OCI-LY1 (cell line): ENCODE results near the gene CCND1.

ENCODE experiments used
- H2AFZ ChIP-seq: fragments of 200-600 bp; sonication (generic), shearing (Covaris generic); 2 replicates; pipeline ENCODE4 v1.6.0; 2014; ENCODE audit warnings: antibody characterized with exemption, mild to moderate bottlenecking, low read length
- H3F3A ChIP-seq: fragments of 200-600 bp; sonication (generic), shearing (Covaris generic); 2 replicates; pipeline ENCODE4 v1.6.0; 2014; ENCODE audit warnings: mild to moderate bottlenecking, antibody characterized with exemption, low read length, moderate library complexity; ENCODE audit not compliant: insufficient read depth
- H3K27ac ChIP-seq: fragments of 200-600 bp; sonication (generic); 2 replicates; pipeline ENCODE4 v1.5.1; 2014; ENCODE audit warnings: low read length, mixed run types, mild to moderate bottlenecking, low read depth; ENCODE audit not compliant: poor library complexity, severe bottlenecking
- H3K27me3 ChIP-seq: fragments of 200-600 bp; sonication (generic); 2 replicates; pipeline ENCODE4 v1.6.0; 2014; ENCODE audit warnings: antibody characterized with exemption, mild to moderate bottlenecking, low read length, moderate library complexity; ENCODE audit not compliant: insufficient read depth
- H3K36me3 ChIP-seq: fragments of 200-600 bp; sonication (generic); 2 replicates; pipeline ENCODE4 v1.6.1; 2014; ENCODE audit warnings: mild to moderate bottlenecking, antibody characterized with exemption, low read length, moderate library complexity, mixed read lengths; ENCODE audit not compliant: insufficient read depth
- H3K4me1 ChIP-seq: fragments of 200-600 bp; sonication (generic); 2 replicates; pipeline ENCODE4 v1.5.1; 2014; ENCODE audit warnings: mild to moderate bottlenecking, low read length, moderate library complexity; ENCODE audit not compliant: insufficient read depth, severe bottlenecking
- H3K4me2 ChIP-seq: fragments of 200-600 bp; sonication (generic), shearing (Covaris generic); 2 replicates; pipeline ENCODE4 v1.6.1; 2014; ENCODE audit warnings: low read length
- H3K4me3 ChIP-seq: fragments of 200-600 bp; sonication (generic); 2 replicates; pipeline ENCODE4 v1.5.1; 2014; ENCODE audit warnings: low read length, low read depth, mild to moderate bottlenecking, mixed read lengths; ENCODE audit not compliant: poor library complexity, severe bottlenecking
- H3K79me2 ChIP-seq: fragments of 200-600 bp; shearing (Covaris generic); 2 replicates; pipeline ENCODE4 v1.6.1; 2016; ENCODE audit warnings: mixed run types, low read length, mixed read lengths; ENCODE audit not compliant: insufficient read depth
- H3K9ac ChIP-seq: fragments of 200-600 bp; sonication (generic), shearing (Covaris generic); 2 replicates; pipeline ENCODE4 v1.6.1; 2014; ENCODE audit warnings: mild to moderate bottlenecking, low read length, mixed read lengths
- H3K9me2 ChIP-seq: fragments of 200-600 bp; sonication (generic), shearing (Covaris generic); 2 replicates; pipeline ENCODE4 v1.6.1; 2014; ENCODE audit warnings: low read depth, mild to moderate bottlenecking, low read length, mixed read lengths
- H3K9me3 ChIP-seq: fragments of 200-600 bp; shearing (Covaris generic); 2 replicates; pipeline ENCODE4 v1.6.1; 2014; ENCODE audit warnings: low read length, mixed read lengths
- H4K20me1 ChIP-seq: fragments of 200-600 bp; sonication (generic), shearing (Covaris generic); 2 replicates; pipeline ENCODE4 v1.6.0; 2016; ENCODE audit warnings: mild to moderate bottlenecking, low read length; ENCODE audit not compliant: insufficient read depth
- CTCF ChIP-seq: fragments of 200-600 bp; sonication (generic), shearing (Covaris generic); IDR thresholded peaks from 2 replicates; pipeline ENCODE4 v1.5.1; 2017; ENCODE audit warnings: mild to moderate bottlenecking, antibody characterized with exemption, low read length, moderate library complexity, mixed read lengths
- EZH2 ChIP-seq: fragments of 200-600 bp; sonication (generic), shearing (Covaris generic); IDR thresholded peaks from 2 replicates; pipeline ENCODE4 v1.8.0; 2017; ENCODE audit warnings: borderline replicate concordance, mixed run types, mild to moderate bottlenecking, antibody characterized with exemption, low read length, moderate library complexity, mixed read lengths

CCND1 gene

GRCh38 chr11:69664103-69664775 lies 23.3 kb downstream of the CCND1 start:
- Histone ChIP-seq H3K4me1 (no peaks in the 10 kb centered on the region), H3K79me2 (no peaks in the 10 kb centered on the region), H3K9ac (no peak overlapping the region), H3F3A (no peaks in the 10 kb centered on the region), H3K4me3 (no peak overlapping the region), H3K27ac (no peak overlapping the region), H2AFZ (no peak overlapping the region), H3K4me2 (no peak overlapping the region), H3K9me2 (no peaks in the 10 kb centered on the region), H3K36me3 (no peaks in the 10 kb centered on the region), H3K9me3 (no peaks in the 10 kb centered on the region), H4K20me1 (no peaks in the 10 kb centered on the region), H3K27me3 (no peaks in the 10 kb centered on the region)
- TF ChIP-seq CTCF = no peak
- no peak for TF ChIP-seq EZH2

- Histone ChIP-seq H3K4me3 (no peak overlapping the region), H3F3A (no peaks in the 10 kb centered on the region), H2AFZ (no peak overlapping the region), H3K4me1 (no peaks in the 10 kb centered on the region), H3K9me3 (no peaks in the 10 kb centered on the region), H4K20me1 (no peaks in the 10 kb centered on the region), H3K4me2 (no peak overlapping the region), H3K79me2 (no peaks in the 10 kb centered on the region), H3K9me2 (no peaks in the 10 kb centered on the region), H3K27me3 (no peaks in the 10 kb centered on the region), H3K27ac (no peak overlapping the region), H3K9ac (no peak overlapping the region), H3K36me3 (no peaks in the 10 kb centered on the region)
- TF ChIP-seq CTCF (no peak), EZH2 (no peak)
Observed at GRCh38 chr11:69664901-69665300, 23.9 kb downstream of the CCND1 start.

- H3K9ac ChIP-seq = no peak overlapping the region
- no peaks in the 10 kb centered on the region for H3F3A ChIP-seq
- TF ChIP-seq EZH2 (no peak), CTCF (no peak)
- H4K20me1 ChIP-seq = no peaks in the 10 kb centered on the region
- H3K4me3 ChIP-seq = no peak overlapping the region
- H3K9me3 ChIP-seq = no peaks in the 10 kb centered on the region
- H3K4me2 ChIP-seq = no peak overlapping the region
- no peaks in the 10 kb centered on the region for H3K4me1 ChIP-seq
- H3K27me3 ChIP-seq = no peaks in the 10 kb centered on the region
- H3K79me2 ChIP-seq = no peaks in the 10 kb centered on the region
- H3K27ac ChIP-seq = no peak overlapping the region
- H3K36me3 ChIP-seq = no peaks in the 10 kb centered on the region
- no peak overlapping the region for H2AFZ ChIP-seq
- no peaks in the 10 kb centered on the region for H3K9me2 ChIP-seq
Observed at GRCh38 chr11:69665669-69666068, 24.7 kb downstream of the CCND1 start.
